ENCODE results near the gene FERMT2. TPM values are rescaled to one million over a fixed set of nuclear protein-coding genes. Genes with fewer than 3 reads are reported as not detected.

Gene FERMT2
- total RNA-seq, 4 donors from 2014 or later = 38.6 to 186 (median 62.7) TPM

DNA sequence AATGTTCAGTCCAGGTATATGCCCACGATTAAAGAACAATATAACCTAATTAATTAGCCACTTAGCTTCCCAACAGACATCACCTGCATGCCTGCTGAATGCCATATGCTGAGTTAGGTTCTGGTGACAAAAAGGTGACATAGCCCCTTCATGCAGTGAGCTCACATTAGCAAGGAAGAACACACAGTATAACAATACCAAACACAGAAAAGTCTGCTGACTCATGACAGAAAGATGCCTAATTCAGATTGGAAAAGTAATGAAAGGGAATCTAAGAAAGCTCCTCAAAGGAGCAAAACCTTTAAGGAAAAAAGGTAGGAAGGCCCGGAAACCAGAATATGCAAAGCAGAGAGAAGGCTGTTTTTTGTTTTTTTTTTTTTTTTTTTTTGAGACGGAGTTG is 59.0 kb downstream of the FERMT2 start:
- Histone ChIP-seq H3K4me1 (peaks cover 0 to 12% (median 6%) of the 10 kb centered on the region in 4 donors), H3K9me3 (no peaks in the 10 kb centered on the region), H3K27me3 (no peaks in the 10 kb centered on the region), H3K36me3 (no peaks in the 10 kb centered on the region), H3K27ac (no peak overlapping the region), H3K4me3 (no peak overlapping the region)
- DNase-seq = no peak
- in situ Hi-C loops (cut with MboI; ENCODE audit: low pct_ligation_motif_present in 1 of 4, low pct_unique_long_range_greater_than_20kb in 1 of 4, low sequenced_read_pairs in 3 of 4) (no loop called here), intact Hi-C loops (cut with DNase I; ENCODE audit: low total_unique reads) (no loop called here)
- TF ChIP-seq CTCF (IDR thresholded peaks at IDR 0.05) (no peak), POLR2AphosphoS5 (IDR thresholded peaks at IDR 0.05) (no peak), POLR2A (IDR thresholded peaks at IDR 0.05) (no peak), EP300 (IDR thresholded peaks at IDR 0.05; ENCODE audit: low read depth) (no peak)
- 83 to 92% methylated on average over 2 to 3 of the region's 3 CpGs for WGBS, 2 donors (ENCODE audit: low coverage in 1 of 2)

GRCh38 chr14:52888839-52889838 is 61.7 kb downstream of the FERMT2 start:
- Histone ChIP-seq H3K27me3 (no peaks in the 10 kb centered on the region), H3K9me3 (no peaks in the 10 kb centered on the region), H3K36me3 (no peaks in the 10 kb centered on the region), H3K27ac (no peak overlapping the region), H3K4me3 (no peak overlapping the region), H3K4me1 (no peaks in the 10 kb centered on the region)
- intact Hi-C loops (cut with DNase I; ENCODE audit: low total_unique reads) = no loop called here
- in situ Hi-C loops (cut with MboI; ENCODE audit: low pct_ligation_motif_present in 1 of 4, low pct_unique_long_range_greater_than_20kb in 1 of 4, low sequenced_read_pairs in 3 of 4) = no loop called here
- TF ChIP-seq EP300 (IDR thresholded peaks at IDR 0.05; ENCODE audit: low read depth) (no peak), CTCF (IDR thresholded peaks at IDR 0.05) (no peak), POLR2A (IDR thresholded peaks at IDR 0.05) (no peak), POLR2AphosphoS5 (IDR thresholded peaks at IDR 0.05) (no peak)
- 81 to 87% methylated on average over 6 of the region's 6 CpGs for WGBS, 2 donors (ENCODE audit: low coverage in 1 of 2)
- DNase-seq = no peak

GRCh38 chr14:52888159-52888558 is 62.7 kb downstream of the FERMT2 start:
- Histone ChIP-seq H3K36me3 (no peaks in the 10 kb centered on the region), H3K27me3 (no peaks in the 10 kb centered on the region), H3K27ac (no peak overlapping the region), H3K4me3 (no peak overlapping the region), H3K9me3 (no peaks in the 10 kb centered on the region), H3K4me1 (no peaks in the 10 kb centered on the region)
- TF ChIP-seq POLR2AphosphoS5 (IDR thresholded peaks at IDR 0.05) (no peak), CTCF (IDR thresholded peaks at IDR 0.05) (no peak), EP300 (IDR thresholded peaks at IDR 0.05; ENCODE audit: low read depth) (no peak), POLR2A (IDR thresholded peaks at IDR 0.05) (no peak)
- intact Hi-C loops (cut with DNase I; ENCODE audit: low total_unique reads) (no loop called here), in situ Hi-C loops (cut with MboI; ENCODE audit: low pct_ligation_motif_present in 1 of 4, low pct_unique_long_range_greater_than_20kb in 1 of 4, low sequenced_read_pairs in 3 of 4) (no loop called here)
- WGBS, 2 donors (ENCODE audit: low coverage in 1 of 2) = 83 to 93% methylated on average over 4 of the region's 4 CpGs
- DNase-seq = no peak

DNA sequence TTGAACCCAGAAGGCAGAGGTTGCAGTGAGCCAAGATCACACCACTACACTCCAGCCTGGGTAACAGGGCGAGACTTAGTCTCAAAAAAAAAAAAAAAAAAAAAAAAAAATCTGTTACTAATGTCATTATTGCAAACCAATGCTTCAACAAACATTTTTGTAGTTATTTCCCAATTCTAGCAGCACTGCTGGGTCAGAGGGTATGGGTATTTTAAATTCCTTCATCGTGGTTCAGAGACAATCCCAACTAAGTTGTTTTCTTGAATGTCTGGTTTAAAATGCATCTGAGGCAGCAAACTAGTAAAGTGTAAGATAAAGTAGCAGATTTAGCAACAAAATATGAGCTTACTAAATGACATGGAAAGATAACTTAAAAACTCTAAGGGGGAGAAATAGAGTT is 65.6 kb downstream of the FERMT2 start:
- no peak overlapping the region for H3K27ac ChIP-seq
- no peak for TF ChIP-seq POLR2A (IDR thresholded peaks at IDR 0.05)
- no peak for TF ChIP-seq CTCF (IDR thresholded peaks at IDR 0.05)
- no peak for TF ChIP-seq EP300 (IDR thresholded peaks at IDR 0.05; ENCODE audit: low read depth)
- TF ChIP-seq POLR2AphosphoS5 (IDR thresholded peaks at IDR 0.05) = no peak
- no peaks in the 10 kb centered on the region for H3K4me1 ChIP-seq
- in situ Hi-C loops (cut with MboI; ENCODE audit: low pct_ligation_motif_present in 1 of 4, low pct_unique_long_range_greater_than_20kb in 1 of 4, low sequenced_read_pairs in 3 of 4) (no loop called here), intact Hi-C loops (cut with DNase I; ENCODE audit: low total_unique reads) (no loop called here)
- no peaks in the 10 kb centered on the region for H3K36me3 ChIP-seq
- no peaks in the 10 kb centered on the region for H3K27me3 ChIP-seq
- H3K4me3 ChIP-seq = no peak overlapping the region
- no peaks in the 10 kb centered on the region for H3K9me3 ChIP-seq
- no peak for DNase-seq
- 58 to 67% methylated on average over 1 to 2 of the region's 2 CpGs for WGBS, 2 donors (ENCODE audit: low coverage in 1 of 2)

Data from transverse colon (tissue), 4 donors.